ENCODE measurements around the gene GLP2R.

The GLP2R gene

GRCh38 chr17:9875441-9875840 is 49.7 kb downstream of the GLP2R start:
- ChIA-PET POLR2A (no interaction called here), CTCF (interaction anchor here (0.6 to 1.9 kb wide), 4 partner anchors 9 to 128 kb away, joined by 3 to 6 read pairs (median 4); no protein-coding TSS in a partner anchor)
- no peak overlapping the region for H3K27ac ChIP-seq (ENCODE audit: extremely low read depth, low read depth, low read length)
- H3K4me3 ChIP-seq (ENCODE audit: low read depth, low read length), result no peak overlapping the region
- no peaks in the 10 kb centered on the region for H3K9me3 ChIP-seq (ENCODE audit: control insufficient read depth, insufficient read depth, low read depth, low read length)
- no peak for TF ChIP-seq ZNF664 (tag by site-specific recombination; IDR thresholded peaks at IDR 0.05)
- TF ChIP-seq KLF17 (tag by site-specific recombination; IDR thresholded peaks at IDR 0.05), result no peak
- no peak for TF ChIP-seq ZNF248 (tag by site-specific recombination; IDR thresholded peaks at IDR 0.05)
- no peak for TF ChIP-seq ZNF280C (tag by site-specific recombination; IDR thresholded peaks at IDR 0.05)
- TF ChIP-seq ATF2 (tag by site-specific recombination; IDR thresholded peaks at IDR 0.05; ENCODE audit: low read depth), result no peak
- TF ChIP-seq ZNF18 (tag by site-specific recombination; IDR thresholded peaks at IDR 0.05), result no peak
- no peak for TF ChIP-seq ZNF600 (tag by site-specific recombination; IDR thresholded peaks at IDR 0.05)
- TF ChIP-seq HOXD13 (CRISPR knock-in tag; IDR thresholded peaks at IDR 0.05; ENCODE audit: borderline replicate concordance), result no peak
- no peak for TF ChIP-seq SCRT1 (tag by site-specific recombination; IDR thresholded peaks at IDR 0.05; ENCODE audit: borderline replicate concordance)
- TF ChIP-seq PRDM2 (tag by site-specific recombination; IDR thresholded peaks at IDR 0.05; ENCODE audit: borderline replicate concordance), result no peak
- no peak for TF ChIP-seq ZNF416 (tag by site-specific recombination; IDR thresholded peaks at IDR 0.05)
- no peak for TF ChIP-seq PRDM6 (tag by site-specific recombination; IDR thresholded peaks at IDR 0.05)
- no peak for TF ChIP-seq ZXDB (tag by site-specific recombination; IDR thresholded peaks at IDR 0.05)
- H3K4me1 ChIP-seq (ENCODE audit: control insufficient read depth, insufficient read depth, low read length), result no peaks in the 10 kb centered on the region
- no peaks in the 10 kb centered on the region for H3K36me3 ChIP-seq (ENCODE audit: control insufficient read depth in 2 of 2, insufficient read depth in 1 of 2, low read length in 2 of 2)
